ENCODE data around the gene GBP7.
"Not testable (repeated sequence)": the region's sequence is repeated elsewhere in the genome, so short reads cannot be mapped to it uniquely, and the experiment has no call there.

GBP7 gene

DNA sequence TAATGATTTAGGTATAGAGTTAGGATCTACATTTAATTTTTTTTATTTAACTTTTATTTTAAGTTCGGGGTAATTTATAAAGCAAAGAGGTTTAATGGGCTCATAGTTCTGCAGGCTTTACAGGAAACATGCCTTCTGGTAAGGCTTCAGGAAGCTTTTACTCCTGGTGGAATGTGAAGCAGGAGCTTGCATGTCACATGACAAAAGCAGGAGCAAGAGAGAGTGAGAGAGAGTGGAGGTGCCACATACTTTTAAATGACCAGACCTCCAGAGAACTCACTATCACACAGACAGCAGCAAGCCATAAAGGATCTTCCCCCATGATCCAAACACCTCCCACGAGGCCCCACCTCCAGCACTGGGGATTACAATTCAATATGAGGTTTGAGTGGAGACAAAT lies 32.3 kb downstream of the GBP7 start:
- in situ Hi-C loops (cut with MboI; ENCODE audit: low sequenced_read_pairs, unreplicated experiment) = no loop called here
- TF ChIP-seq, protein P1, sequence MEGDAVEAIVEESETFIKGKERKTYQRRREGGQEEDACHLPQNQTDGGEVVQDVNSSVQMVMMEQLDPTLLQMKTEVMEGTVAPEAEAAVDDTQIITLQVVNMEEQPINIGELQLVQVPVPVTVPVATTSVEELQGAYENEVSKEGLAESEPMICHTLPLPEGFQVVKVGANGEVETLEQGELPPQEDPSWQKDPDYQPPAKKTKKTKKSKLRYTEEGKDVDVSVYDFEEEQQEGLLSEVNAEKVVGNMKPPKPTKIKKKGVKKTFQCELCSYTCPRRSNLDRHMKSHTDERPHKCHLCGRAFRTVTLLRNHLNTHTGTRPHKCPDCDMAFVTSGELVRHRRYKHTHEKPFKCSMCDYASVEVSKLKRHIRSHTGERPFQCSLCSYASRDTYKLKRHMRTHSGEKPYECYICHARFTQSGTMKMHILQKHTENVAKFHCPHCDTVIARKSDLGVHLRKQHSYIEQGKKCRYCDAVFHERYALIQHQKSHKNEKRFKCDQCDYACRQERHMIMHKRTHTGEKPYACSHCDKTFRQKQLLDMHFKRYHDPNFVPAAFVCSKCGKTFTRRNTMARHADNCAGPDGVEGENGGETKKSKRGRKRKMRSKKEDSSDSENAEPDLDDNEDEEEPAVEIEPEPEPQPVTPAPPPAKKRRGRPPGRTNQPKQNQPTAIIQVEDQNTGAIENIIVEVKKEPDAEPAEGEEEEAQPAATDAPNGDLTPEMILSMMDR (IDR thresholded peaks at IDR 0.05; ENCODE audit: borderline replicate concordance, control extremely low read depth, extremely low read depth, insufficient read depth, missing control alignments) = no peak
- no peak for DNase-seq (ENCODE audit: low spot score)

DNA sequence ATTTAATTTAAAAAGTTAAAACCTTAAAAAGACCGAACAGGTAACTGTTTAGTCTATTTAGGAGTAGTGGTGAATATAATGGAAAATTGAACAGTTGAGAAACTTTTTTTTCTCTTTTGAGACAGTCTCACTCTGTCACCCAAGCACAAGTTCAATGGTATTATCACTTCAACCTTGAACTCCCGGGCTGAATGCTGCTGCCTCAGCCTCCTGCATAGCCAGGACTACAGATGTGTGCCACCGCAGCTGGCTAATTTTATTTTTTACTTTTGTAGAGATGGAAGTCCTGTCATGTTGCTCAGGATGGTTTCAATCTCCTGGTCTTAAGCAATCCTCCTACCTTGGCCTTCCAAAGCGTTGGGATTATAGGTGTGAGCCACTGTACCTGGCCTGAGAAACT lies 33.6 kb downstream of the GBP7 start:
- in situ Hi-C loops (cut with MboI; ENCODE audit: low sequenced_read_pairs, unreplicated experiment) = no loop called here
- TF ChIP-seq, protein P1 (IDR thresholded peaks at IDR 0.05; ENCODE audit: borderline replicate concordance, control extremely low read depth, extremely low read depth, insufficient read depth, missing control alignments) = no peak
- no peak for DNase-seq (ENCODE audit: low spot score)

- no peak for DNase-seq (ENCODE audit: low spot score)
- in situ Hi-C loops (cut with MboI; ENCODE audit: low sequenced_read_pairs, unreplicated experiment) = no loop called here
- TF ChIP-seq, protein P1 (IDR thresholded peaks at IDR 0.05; ENCODE audit: borderline replicate concordance, control extremely low read depth, extremely low read depth, insufficient read depth, missing control alignments) = no peak
These were observed 42.1 kb downstream of the GBP7 start for GRCh38 chr1:89133747-89134146.

DNA sequence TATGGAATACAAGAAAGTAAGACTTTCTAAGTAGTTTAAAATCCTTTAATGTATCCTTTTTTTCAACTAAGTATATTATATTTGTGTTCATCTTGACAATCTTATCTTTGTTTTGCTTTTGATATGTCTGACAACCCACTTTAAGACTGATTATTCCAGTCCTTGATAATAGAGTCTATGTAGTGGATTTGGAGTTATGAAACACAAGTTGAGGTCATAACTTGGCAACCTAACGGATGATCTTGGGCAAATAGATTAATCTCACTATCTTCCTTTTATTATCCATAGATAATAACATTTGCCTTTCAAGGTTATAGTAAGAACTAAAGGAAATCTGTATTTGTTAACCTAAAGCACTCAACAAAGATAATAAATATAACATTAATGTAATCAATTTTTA lies 45.1 kb downstream of the GBP7 start:
- in situ Hi-C loops (cut with MboI; ENCODE audit: low sequenced_read_pairs, unreplicated experiment) = no loop called here
- DNase-seq (ENCODE audit: low spot score) = no peak
- TF ChIP-seq, protein P1 (IDR thresholded peaks at IDR 0.05; ENCODE audit: borderline replicate concordance, control extremely low read depth, extremely low read depth, insufficient read depth, missing control alignments) = no peak

DNA sequence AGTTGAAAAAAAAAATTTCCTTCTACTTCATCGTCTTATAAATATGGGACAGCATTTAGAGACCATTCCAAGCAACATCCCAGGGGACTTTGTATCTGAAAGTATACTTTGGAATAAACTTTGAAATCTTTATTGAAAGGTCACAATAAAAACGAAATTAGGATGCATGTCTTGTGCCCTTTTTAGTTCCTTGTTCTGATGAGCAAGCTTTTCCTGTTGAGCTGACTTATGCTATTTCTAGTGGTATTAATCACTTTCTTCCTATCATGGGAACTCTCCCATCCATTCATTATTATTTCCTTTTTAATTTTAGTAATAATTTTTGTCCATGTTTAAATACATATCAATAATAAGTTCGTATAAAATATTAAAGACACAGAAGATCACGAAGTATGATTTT lies 45.9 kb downstream of the GBP7 start:
- DNase-seq (ENCODE audit: low spot score) = no peak
- TF ChIP-seq, protein P1 (IDR thresholded peaks at IDR 0.05; ENCODE audit: borderline replicate concordance, control extremely low read depth, extremely low read depth, insufficient read depth, missing control alignments) = no peak
- in situ Hi-C loops (cut with MboI; ENCODE audit: low sequenced_read_pairs, unreplicated experiment) = no loop called here

- in situ Hi-C loops (cut with MboI; ENCODE audit: low sequenced_read_pairs, unreplicated experiment); DNase-seq (ENCODE audit: low spot score): not testable (repeated sequence)
These were observed 47.8 kb downstream of the GBP7 start for GRCh38 chr1:89128003-89128458.

- in situ Hi-C loops (cut with MboI; ENCODE audit: low sequenced_read_pairs, unreplicated experiment); DNase-seq (ENCODE audit: low spot score): not testable (repeated sequence)
These were observed 48.9 kb downstream of the GBP7 start for GRCh38 chr1:89126602-89127565.
